IMR-90 (cell line): Measurements from ENCODE around the gene PMPCB. TPM values are rescaled to one million over a fixed set of nuclear protein-coding genes. Genes with fewer than 3 reads are reported as not detected.

Experiments used
- microRNA-seq, 2 experiments: library from miRNA; stranded (forward) in 1 of 2; unstranded in 1 of 2; fragments of 10-50 nt in 1 of 2; fragments of <30 nt in 1 of 2; gene quantifications in 1 of 2; microRNA quantifications in 1 of 2; one replicate each; pipeline versions ENCODE3 to v1.1.0; 2013 to 2020; ENCODE audit not compliant: insufficient read depth in 1 of 2, insufficient read length in 1 of 2, unreplicated experiment in 1 of 2
- polyA plus RNA-seq, 3 experiments: library from polyadenylated mRNA; depleted of rRNA; stranded (reverse); fragments of >200 nt; gene quantifications; 2 replicates each; pipeline ENCODE4 v1.2.3, GENCODE V29; 2012; ENCODE audit warnings: low replicate concordance in 1 of 3
- small RNA-seq, 5 experiments: library from RNA; depleted of rRNA; stranded (forward); fragments of <200 nt; gene quantifications; one replicate each; pipeline ENCODE3, GENCODE V24; 2012
- total RNA-seq: library from RNA; depleted of rRNA; stranded (reverse); fragments of >200 nt; gene quantifications from 2 replicates; pipeline ENCODE4 v1.2.3, GENCODE V29; 2012; rRNA removed

PMPCB gene
- total and polyA plus RNA-seq, 2 of the 4 experiments (the other 2 are of a cell fraction) = 50.4 to 72.8 TPM

Small RNAs within 50 kb of the gene (microRNA-seq; reads per million reads assigned to microRNA genes)
- gene RPS29P16 (ENCODE audit: insufficient read depth, insufficient read length) = not detected

Small RNAs within 50 kb of the gene (small RNA-seq; reads per million reads assigned to genes)
- gene RPS29P16 = 0 reads per million in 5 experiments

Other genes with a start within 250 kb of the PMPCB start
- gene FBXL13, start 222.6 kb upstream of the PMPCB start, total RNA-seq = 0.36 and 0.83 TPM in 2 replicates
- gene FBXL13, start 222.6 kb upstream of the PMPCB start, polyA plus RNA-seq (2012; rRNA removed) = 0.07 and 0.24 TPM in 2 replicates
- 21.0 and 32.5 TPM in 2 replicates for gene ARMC10, start 222.3 kb upstream of the PMPCB start, total RNA-seq
- 14.4 and 17.4 TPM in 2 replicates for gene ARMC10, start 222.3 kb upstream of the PMPCB start, polyA plus RNA-seq (2012; rRNA removed)
- gene NAPEPLD, start 148.3 kb upstream of the PMPCB start, total RNA-seq = 3.4 and 3.6 TPM in 2 replicates
- gene NAPEPLD, start 148.3 kb upstream of the PMPCB start, polyA plus RNA-seq (2012; rRNA removed) = 1.4 and 2.2 TPM in 2 replicates
- gene DNAJC2, start 47.3 kb downstream of the PMPCB start, total RNA-seq = 22.4 and 31.9 TPM in 2 replicates
- 17.5 and 19.3 TPM in 2 replicates for gene DNAJC2, start 47.3 kb downstream of the PMPCB start, polyA plus RNA-seq (2012; rRNA removed)
- gene PSMC2, start 50.2 kb downstream of the PMPCB start, total RNA-seq = 311 and 353 TPM in 2 replicates
- 184 and 188 TPM in 2 replicates for gene PSMC2, start 50.2 kb downstream of the PMPCB start, polyA plus RNA-seq (2012; rRNA removed)
- gene SLC26A5, start 148.8 kb downstream of the PMPCB start, total RNA-seq = not detected in 2 replicates
- not detected in 2 replicates for gene SLC26A5, start 148.8 kb downstream of the PMPCB start, polyA plus RNA-seq (2012; rRNA removed)